Activated effector memory CD4-positive, alpha-beta T cell treated with anti-CD3 and anti-CD28 coated beads, Interleukin-2, amount 50 U/mL, for 16 hours (primary cell): ENCODE results near the gene C1QTNF4.

Source experiments
- DNase-seq: peaks from one replicate; pipeline ENCODE4 v3.0.0-alpha.2; 2020

The C1QTNF4 gene

GRCh38 chr11:47592251-47592650, 2.0 kb downstream of the C1QTNF4 start:
- no peak for DNase-seq

- DNase-seq: no peak
These were observed 2.4 kb downstream of the C1QTNF4 start for GRCh38 chr11:47591764-47592163.

GRCh38 chr11:47589977-47590861, 4.0 kb downstream of the C1QTNF4 start:
- DNase-seq: no peak

GRCh38 chr11:47589584-47589976, 4.6 kb downstream of the C1QTNF4 start:
- no peak for DNase-seq

- DNase-seq: no peak
These were observed 5.1 kb downstream of the C1QTNF4 start for GRCh38 chr11:47589118-47589517.

- DNase-seq: no peak
These were observed 6.4 kb downstream of the C1QTNF4 start for GRCh38 chr11:47587723-47588326.

- DNase-seq: no peak
These were observed 7.0 kb downstream of the C1QTNF4 start for GRCh38 chr11:47587039-47587716.

GRCh38 chr11:47586098-47586855, 7.9 kb downstream of the C1QTNF4 start, which contains the start of gene FAM180B:
FAM180B (plus strand) TSS chr11:47586678; CDS start chr11:47586769, 91 bp downstream.
- DNase-seq: no peak

- no peak for DNase-seq
These were observed 10.4 kb downstream of the C1QTNF4 start for GRCh38 chr11:47583844-47584243.

- peak; percentile 96 for DNase-seq
These were observed 15.4 kb downstream of the C1QTNF4 start, which contains the start of the genes KBTBD4 and NDUFS3 for GRCh38 chr11:47578524-47579494. KBTBD4 (minus strand) TSS chr11:47578970; CDS start chr11:47578951, 19 bp downstream. NDUFS3 (plus strand) TSS chr11:47579074; CDS start chr11:47579092, 18 bp downstream.

GRCh38 chr11:47577460-47578041, 16.7 kb downstream of the C1QTNF4 start:
- no peak for DNase-seq

GRCh38 chr11:47573321-47573720, 20.9 kb downstream of the C1QTNF4 start:
- no peak for DNase-seq

GRCh38 chr11:47572715-47573255, 21.4 kb downstream of the C1QTNF4 start:
- no peak for DNase-seq

GRCh38 chr11:47571895-47572294, 22.3 kb downstream of the C1QTNF4 start:
- no peak for DNase-seq

GRCh38 chr11:47571357-47571729, 22.9 kb downstream of the C1QTNF4 start:
- no peak for DNase-seq

GRCh38 chr11:47570651-47571356, 23.4 kb downstream of the C1QTNF4 start:
- DNase-seq: no peak

- DNase-seq: no peak
These were observed 24.6 kb downstream of the C1QTNF4 start for GRCh38 chr11:47569646-47570045.

- no peak for DNase-seq
These were observed 28.0 kb downstream of the C1QTNF4 start for GRCh38 chr11:47566149-47566698.

- peak; percentile 87 for DNase-seq
These were observed 28.7 kb downstream of the C1QTNF4 start, which contains the start of gene PTPMT1 for GRCh38 chr11:47565340-47566148. PTPMT1 (plus strand) TSS chr11:47565599; CDS start chr11:47565623, 24 bp downstream.
